ENCODE results near the gene GUK1.

The GUK1 gene, protein sequence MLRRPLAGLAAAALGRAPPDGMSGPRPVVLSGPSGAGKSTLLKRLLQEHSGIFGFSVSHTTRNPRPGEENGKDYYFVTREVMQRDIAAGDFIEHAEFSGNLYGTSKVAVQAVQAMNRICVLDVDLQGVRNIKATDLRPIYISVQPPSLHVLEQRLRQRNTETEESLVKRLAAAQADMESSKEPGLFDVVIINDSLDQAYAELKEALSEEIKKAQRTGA

DNA sequence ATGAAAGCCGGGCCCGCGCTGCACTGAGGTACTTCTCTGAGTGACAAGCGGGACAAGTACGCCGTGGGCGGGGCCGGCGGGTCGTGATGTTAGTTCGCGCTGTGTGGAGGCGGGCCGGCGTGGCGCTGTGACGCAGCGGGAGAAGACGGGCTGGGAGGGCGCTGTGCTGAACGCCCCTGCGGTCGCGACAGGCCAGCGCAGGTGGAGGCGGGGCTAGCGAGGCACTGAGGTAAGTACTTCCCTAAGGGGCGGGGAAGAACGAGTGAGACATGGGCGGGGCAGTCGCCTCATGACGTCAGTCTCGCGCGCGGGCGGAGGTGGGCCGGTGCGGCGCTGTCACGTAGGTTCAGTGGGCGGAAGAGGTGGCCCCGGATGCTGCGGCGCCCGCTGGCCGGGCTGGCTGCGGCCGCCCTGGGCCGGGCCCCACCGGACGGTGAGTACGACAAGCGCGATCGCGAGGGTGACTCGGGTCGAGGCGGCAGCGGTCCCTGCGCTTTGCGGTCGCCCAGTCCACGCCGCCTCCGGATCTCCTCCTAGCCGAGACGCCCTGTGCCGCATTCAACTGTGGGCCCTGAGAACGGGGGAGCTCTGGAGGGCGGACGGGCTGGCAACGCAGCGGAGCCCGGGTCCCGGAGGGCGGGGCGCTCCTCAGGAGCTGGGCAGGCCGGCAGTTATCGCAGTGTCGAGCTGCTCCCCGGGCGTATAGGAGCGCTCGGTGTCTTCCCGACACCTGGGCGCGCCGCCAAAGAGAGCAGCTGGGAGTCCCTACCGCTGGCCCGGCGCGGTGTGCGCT lies at the start of gene GUK1:
GUK1 (plus strand) TSS at position 349 of the 793 bp plus-strand sequence; CDS start at position 373, 24 bp downstream.
- peak; percentile 100 for DNase-seq

DNA sequence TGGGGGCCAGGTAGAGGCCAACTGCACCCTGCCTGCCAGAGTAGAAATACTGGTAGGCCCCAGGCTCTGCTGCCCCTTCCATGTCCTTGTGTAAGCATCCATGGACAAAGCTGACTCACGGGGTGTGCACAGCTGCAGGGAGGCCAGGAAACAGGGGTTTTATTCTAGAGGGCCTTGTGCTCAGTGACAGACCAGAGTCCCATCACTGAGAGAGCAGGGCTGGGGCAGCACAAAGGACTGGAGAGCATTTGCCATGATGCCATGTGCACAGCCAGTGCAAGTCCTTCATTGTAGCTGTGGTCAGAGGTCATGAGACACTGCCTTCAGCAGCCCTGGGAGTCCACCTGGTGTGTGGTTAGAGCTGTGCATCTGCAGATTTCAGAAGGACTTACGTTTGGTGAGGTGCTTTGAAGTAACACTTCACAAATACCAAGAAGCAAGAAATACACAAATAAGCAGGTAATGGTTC lies 49.4 kb upstream of the GUK1 start:
- no peak for DNase-seq

DNA sequence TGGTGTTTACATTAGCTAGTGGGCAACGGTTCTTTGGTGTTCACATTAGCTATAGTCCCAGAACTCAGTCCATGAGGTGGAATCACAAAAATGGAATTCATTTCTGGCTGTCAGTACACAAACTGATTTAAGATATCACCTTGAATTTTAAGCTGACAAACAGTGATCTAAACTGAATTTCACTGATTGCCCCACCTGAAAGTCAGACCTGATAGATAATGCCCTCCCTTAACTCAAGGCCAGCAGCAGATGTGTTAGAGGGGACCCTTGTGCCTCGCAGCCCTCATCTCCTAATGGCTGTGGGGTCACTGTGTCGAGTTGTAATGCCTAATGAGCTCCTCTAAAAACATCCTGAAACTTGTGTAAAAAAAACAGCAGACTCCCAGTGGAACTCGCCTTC lies 49.0 kb upstream of the GUK1 start:
- no peak for DNase-seq

DNA sequence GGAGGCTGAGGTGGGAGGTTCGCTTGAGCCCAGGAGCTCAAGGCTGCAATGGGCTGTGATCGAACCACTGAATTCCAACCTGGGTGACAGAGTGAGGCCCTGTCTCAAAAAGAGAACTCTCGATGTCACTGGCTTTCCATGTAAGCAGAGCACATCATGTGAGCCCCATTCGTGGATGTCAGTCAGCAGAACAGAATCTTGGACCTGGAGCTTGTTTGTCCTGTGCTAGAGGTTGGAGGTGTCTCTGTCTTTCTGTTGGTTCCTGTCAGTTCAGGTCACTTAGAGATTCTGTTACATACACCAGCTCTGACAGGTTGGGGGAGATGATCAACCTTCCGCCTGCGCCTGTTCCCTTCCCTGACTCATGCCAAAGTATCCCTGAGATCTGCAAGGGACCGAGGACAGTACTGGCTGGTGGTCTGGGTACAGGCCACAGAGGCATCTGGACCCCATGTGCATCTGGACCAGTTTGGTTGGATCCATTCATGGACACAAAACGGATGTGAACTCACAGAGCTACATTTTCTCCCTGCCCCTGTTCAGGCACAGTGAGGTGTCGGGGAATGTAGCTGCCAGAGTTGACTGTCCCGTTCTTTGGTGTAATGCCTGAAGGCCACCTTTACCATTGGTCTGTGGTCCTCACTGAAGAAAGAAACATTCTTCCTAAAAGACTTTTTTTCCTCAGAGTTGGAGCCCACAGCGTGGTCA lies 47.6 kb upstream of the GUK1 start:
- DNase-seq: no peak

DNA sequence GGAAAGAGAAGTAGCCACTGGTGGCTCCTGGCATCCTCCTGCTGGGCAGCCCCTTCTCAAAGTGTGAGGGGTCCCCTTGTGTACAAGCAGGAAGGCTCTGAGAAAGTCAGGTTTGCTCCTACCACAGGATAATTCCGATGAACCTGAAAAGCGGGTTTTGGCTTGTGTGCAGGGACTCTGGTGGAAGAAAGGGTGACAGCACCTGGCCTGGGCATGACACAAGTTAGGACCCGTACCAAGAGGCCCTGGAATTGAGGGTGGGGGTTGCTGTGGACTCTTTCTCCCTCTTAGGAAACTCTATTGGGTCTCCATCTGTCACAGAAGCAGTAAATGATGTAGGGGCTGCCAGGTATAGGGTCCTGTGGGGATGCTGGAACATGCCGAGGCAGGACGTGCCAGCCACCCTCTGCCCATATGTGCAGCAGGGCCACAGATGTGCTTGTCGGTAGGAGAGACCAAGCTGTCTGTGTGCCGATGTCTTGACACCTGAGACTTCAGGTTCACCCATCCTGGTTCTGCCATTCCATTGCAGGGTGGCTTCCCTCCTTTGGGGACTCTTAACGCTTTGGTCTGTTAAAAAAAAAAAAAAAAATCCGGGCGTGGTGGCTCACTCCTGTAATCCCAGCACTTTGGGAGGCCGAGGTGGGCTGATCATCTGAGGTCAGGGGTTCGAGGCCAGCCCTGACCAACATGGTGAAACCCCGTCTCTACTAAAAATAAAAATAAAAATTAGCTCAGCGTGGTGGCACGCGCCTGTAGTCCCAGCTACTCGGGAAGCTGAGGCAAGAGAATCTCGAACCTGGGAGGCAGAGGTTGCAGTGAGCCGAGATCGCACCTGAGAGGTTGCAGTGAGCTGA lies 46.8 kb upstream of the GUK1 start:
- DNase-seq: peak; percentile 7

DNA sequence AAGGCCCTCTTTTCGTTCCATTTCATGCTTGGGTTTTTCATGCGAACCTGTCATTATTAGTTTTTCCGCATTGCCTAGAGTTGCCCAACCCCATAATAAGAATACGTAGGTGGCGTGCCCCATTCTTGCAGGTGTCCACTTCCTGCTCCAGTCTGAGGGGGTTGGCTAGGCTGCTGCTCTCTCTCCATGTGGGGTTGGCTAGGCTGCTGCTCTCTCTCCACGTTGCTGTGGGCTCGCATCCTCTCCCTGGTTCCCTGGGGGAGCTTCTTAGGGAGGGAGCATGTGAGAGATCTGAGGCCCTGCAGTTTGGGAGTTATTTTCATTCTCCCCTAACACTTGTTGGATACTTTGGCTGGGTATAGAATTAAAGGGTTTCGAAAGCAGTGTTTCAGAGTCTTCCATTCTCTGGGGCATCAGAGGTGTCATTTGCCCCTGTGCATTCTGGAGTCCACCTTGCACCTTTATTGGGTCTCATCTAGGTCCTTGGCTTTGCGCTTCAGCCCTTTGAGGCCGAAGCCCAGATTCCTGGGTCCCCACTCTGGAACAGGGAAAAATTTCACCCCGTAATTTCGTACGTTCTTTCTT lies 45.6 kb upstream of the GUK1 start:
- peak; percentile 12 for DNase-seq

DNA sequence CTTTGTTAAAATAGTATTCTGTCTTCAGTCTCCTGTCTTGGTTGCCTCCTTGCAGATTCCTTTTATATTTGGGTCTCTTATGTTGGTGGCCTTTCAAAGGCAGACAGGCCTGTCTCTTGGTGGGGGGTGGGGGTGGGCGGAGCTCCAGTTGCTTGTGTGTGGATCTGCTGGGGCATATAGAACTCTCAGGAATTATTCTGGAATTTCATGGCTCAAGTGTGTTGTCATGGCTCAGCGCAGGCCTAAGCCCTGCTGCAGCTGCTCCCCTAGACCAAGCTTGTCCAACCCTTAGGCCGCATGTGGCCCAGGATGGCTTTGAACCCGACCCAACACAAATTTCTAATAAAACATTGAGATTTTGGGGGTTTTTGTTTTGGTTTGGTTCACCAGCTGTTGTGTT lies 44.9 kb upstream of the GUK1 start:
- no peak for DNase-seq

DNA sequence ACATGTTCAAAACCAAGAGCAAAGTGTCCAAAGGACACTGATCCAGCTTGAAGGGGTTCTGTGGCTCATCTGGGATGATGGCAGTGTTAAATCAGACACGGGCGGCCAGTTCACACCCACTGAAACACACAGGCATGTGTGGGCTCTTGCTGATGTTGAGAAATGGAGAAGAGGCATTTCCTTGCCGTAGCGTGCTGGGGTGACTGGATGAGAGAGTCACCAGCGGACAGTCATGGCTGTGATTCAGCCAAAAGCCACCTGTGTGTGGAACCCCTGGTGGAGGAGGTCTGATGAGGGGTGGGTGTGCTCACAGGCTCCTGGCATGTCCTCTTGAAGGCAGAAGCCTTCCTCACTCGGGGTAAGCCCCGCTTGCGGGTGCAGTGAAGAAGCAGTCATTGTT lies 44.1 kb upstream of the GUK1 start:
- peak; percentile 15 for DNase-seq

DNA sequence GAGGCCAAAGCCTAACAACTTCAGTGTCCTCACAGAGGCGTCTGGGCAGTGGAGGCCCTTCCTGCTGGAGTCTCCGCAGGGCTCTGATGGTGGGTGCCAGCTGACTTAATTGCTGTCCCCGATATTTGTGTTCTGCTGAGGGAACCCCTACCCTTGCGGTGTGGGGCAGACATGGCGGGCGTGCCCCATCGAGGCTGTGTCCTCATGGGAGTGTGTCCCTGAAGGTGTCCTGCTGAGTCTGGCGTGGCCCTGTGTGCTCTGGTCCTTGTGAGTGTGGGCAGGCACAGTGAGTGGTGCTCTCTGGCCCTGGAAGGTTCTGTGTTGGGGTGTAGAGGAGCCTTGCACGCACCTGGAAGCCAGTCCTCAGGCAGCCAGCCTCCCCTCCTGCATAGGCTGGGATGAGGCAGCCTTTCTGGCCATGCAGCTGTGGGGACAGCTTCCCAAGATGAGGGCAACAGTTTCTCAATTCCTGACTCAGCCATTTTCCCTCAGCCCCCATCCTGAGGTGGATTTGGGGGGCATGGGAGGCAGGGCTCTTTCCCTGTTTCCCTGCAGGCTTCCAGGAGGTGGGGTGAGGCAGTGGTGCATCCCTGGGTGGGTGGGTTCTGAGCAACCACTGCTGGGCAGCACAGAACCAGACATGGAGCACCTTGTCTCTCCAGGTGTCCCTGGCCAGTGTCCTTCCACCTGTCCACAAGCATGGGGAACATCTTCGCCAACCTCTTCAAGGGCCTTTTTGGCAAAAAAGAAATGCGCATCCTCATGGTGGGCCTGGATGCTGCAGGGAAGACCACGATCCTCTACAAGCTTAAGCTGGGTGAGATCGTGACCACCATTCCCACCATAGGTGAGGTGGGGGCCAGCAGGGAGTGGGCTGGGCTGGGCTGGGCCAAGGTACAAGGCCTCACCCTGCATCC lies 43.4 kb upstream of the GUK1 start:
- DNase-seq: peak; percentile 12

DNA sequence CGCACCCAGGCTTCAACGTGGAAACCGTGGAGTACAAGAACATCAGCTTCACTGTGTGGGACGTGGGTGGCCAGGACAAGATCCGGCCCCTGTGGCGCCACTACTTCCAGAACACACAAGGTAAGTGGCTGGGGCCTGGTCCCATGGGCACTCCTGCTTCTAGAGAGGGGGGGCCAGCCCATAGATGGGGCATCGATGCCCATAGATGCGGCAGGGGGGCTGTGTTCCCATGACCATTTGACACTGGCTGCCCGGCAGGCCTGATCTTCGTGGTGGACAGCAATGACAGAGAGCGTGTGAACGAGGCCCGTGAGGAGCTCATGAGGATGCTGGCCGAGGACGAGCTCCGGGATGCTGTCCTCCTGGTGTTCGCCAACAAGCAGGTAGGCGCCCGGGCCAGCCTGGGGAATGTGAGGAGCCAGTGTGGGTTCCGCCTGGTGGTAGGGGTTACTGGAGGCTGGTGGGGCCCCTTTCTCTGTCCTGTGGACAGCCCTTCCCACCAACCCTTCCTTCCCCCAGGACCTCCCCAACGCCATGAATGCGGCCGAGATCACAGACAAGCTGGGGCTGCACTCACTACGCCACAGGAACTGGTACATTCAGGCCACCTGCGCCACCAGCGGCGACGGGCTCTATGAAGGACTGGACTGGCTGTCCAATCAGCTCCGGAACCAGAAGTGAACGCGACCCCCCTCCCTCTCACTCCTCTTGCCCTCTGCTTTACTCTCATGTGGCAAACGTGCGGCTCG lies 42.6 kb upstream of the GUK1 start:
- peak; percentile 15 for DNase-seq

DNA sequence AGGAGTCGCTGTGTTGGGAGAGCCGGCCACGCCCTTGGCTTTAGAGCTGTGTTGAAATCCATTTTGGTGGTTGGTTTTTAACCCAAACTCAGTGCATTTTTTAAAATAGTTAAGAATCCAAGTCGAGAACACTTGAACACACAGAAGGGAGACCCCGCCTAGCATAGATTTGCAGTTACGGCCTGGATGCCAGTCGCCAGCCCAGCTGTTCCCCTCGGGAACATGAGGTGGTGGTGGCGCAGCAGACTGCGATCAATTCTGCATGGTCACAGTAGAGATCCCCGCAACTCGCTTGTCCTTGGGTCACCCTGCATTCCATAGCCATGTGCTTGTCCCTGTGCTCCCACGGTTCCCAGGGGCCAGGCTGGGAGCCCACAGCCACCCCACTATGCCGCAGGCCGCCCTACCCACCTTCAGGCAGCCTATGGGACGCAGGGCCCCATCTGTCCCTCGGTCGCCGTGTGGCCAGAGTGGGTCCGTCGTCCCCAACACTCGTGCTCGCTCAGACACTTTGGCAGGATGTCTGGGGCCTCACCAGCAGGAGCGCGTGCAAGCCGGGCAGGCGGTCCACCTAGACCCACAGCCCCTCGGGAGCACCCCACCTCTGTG lies 41.7 kb upstream of the GUK1 start:
- peak; percentile 6 for DNase-seq

DNA sequence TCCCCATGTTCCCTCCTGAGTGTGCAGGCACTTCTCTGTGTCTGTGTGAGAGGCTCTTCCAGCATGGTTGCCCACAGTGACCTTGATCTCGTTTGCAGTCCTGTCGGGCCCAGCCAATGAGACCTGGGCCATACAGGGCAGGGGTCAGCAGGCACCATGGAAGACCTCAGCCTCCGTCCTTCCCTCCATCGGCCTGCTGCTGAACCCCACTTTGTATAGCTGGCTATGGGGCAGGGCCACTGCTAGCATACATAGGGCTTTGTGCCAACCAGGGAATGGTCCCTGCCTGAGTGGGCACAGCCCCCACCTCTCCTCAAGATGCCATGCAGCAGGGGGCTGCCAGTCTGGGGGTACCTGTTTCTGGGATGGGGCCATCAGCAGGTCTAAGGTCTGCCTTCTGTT lies 40.7 kb upstream of the GUK1 start:
- peak; percentile 11 for DNase-seq

DNA sequence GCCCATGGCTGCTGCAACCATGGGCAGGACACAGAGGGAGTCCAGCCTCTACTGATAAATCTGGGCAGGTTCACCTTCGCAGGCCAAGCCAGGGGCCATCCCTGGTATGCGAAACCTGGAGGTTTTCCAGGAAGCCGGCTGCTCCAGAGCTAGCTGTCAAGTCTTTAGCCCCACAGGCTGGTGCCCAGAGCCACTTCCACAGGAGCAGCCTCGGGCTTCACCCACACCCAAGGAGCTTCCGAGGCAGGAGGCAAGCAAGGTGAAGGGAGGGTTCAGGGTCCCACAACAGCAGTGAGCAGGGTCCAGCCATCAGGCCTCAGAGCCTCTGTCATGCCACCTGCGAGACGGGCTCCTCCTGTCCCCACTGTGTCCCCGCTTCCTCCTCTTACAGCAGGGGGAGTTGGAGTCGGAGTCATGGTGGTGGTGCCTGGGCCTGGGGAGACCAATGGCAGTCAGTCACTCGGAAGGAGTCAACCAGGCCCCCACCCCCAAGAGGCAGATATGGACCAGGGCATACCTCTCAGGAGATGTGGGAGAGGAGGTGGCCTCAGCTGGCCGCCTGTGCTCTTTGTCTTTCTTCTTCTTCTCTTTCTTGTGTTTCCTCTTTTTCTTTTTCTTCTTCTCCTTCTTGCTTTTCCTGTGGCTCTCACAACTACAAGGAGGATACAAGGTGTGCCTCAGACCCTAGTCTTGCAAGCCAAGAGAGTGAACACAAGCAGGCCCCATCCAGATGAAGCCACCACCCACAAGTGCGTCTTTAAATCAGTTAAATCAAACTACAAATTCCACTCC lies 39.1 kb upstream of the GUK1 start:
- DNase-seq: peak; percentile 16

DNA sequence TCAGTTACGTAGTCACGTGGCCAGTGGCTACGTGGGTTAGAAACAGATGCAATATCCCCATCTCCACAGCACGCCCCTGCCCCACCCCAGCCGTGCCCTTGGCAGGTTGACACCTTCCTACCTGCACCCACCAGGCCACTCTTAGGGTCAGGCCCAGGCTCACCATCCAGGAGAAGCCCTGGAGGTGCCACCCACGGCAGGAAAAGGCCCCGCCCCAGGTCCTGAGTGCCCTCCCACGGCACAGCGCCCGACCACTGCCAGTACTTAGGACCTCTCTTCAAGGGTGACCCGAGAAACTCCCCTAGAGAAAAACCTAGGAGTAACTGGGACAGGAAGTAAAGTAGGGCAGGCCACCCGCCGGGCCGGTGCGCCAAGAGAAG lies 38.5 kb upstream of the GUK1 start:
- peak; percentile 17 for DNase-seq

DNA sequence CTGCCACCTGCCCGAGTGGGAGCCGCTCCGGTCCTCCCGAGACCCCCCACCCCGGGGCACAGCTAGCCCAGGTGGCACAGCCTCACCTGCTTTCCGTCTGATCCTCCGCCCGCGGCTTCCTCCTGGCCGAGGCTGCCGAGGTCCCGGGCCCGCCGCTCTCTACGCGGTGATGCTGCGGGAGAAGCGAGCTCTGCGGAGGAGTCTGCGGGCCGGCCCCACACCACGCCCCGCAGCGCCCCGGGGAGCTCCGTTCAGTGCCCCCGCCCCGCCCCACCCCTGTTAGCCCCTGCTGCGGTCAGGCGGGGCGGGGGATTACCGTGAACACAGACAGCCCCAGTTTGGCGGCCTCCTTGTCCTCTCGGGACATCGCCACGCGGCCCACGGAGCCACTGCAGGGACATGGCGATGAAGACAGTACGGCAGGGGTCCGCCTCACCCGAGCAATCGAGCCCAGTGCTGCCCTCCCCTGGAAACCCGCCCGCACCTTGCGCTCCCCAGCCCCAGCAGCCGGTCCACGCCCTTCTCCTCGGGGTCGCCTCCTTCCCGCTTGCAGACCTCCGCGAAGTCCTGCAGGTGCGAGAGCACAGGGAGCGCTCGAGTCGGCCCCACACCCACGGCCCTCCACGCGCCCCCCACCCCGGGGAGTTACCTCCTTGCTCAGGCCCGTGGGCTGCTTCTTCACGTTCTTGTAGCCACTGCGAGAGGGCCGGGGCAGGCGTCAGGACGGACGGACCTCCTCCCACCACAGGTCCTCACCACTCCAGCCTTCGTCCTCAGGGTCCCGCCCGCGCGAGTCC lies 37.9 kb upstream of the GUK1 start:
- DNase-seq: peak; percentile 65

DNA sequence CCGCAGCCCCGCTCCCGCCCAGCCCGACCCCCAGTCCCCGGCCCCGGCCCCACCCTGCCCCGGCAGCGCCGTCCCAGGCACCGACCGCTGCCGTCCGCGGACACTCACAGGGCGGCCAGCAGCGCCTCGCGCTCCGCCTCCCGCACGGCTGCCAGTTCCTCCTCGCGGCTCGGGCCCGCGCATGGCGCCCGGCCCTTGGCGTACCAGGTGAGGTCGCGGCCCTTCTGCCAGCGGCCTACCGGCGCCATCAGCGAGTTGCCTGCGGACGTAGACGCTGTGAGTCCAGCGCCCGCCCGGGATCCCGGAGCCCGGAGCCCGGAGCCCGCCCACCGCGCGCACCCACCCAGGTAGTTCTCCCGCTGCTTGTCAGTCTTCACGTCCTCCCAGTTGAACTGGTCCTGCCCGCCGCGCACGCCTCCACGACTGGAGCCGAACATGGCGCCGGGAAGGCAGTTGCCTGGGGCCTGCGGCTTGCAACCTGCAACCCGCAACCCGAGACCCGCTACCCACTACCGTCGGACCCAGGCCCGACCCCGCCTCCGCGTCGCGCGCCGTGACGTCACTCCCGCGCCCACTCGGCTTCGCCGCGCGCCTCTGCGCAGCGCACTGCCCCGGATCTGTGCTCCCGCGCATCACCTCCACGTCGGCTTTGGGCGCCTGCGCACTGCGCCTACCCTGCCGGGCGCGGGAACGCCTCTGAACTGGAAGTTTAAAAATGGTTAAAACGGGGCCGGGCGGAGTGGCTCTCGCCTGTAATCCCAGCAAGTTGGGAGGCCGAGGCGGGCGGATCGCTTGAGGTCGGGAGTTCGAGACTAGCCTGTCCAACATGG lies 37.1 kb upstream of the GUK1 start, which contains the start of gene C1orf35:
C1orf35 (minus strand) TSS at position 535 of the 830 bp plus-strand sequence; CDS start at position 437, 98 bp downstream.
- peak; percentile 93 for DNase-seq
